Activated CD4-positive, alpha-beta T cell treated with anti-CD3 and anti-CD28 coated beads for 4 hours (primary cell): ENCODE data around the gene ESRRG.

Experiments
- DNase-seq, 2 donors: peaks; one replicate each; pipeline ENCODE4 v3.0.0-alpha.2; 2020

ESRRG gene

GRCh38 chr1:216499581-216500272, 223.5 kb downstream of the ESRRG start:
- no peak for DNase-seq

GRCh38 chr1:216498277-216498676, 225.0 kb downstream of the ESRRG start:
- no peak for DNase-seq

GRCh38 chr1:216485042-216485441, 238.2 kb downstream of the ESRRG start:
- no peak for DNase-seq

GRCh38 chr1:216483672-216484401, 239.4 kb downstream of the ESRRG start:
- no peak for DNase-seq

GRCh38 chr1:216482620-216483019, 240.6 kb downstream of the ESRRG start:
- no peak for DNase-seq

- no peak for DNase-seq
Observed at GRCh38 chr1:216478238-216478637, 245.0 kb downstream of the ESRRG start.

- no peak for DNase-seq
Observed at GRCh38 chr1:216476341-216476740, 246.9 kb downstream of the ESRRG start.

- DNase-seq, result no peak
Observed at GRCh38 chr1:216475659-216476276, 247.5 kb downstream of the ESRRG start.

- no peak for DNase-seq
Observed at GRCh38 chr1:216466162-216466801, 256.9 kb downstream of the ESRRG start.

GRCh38 chr1:216464489-216464888, 258.7 kb downstream of the ESRRG start:
- DNase-seq, result no peak

GRCh38 chr1:216462066-216462775, 261.0 kb downstream of the ESRRG start:
- DNase-seq, result no peak

GRCh38 chr1:216461466-216461865, 261.8 kb downstream of the ESRRG start:
- no peak for DNase-seq

- no peak for DNase-seq
Observed at GRCh38 chr1:216459651-216460207, 263.5 kb downstream of the ESRRG start.

GRCh38 chr1:216458812-216459211, 264.4 kb downstream of the ESRRG start:
- DNase-seq, result no peak

GRCh38 chr1:216457356-216457755, 265.9 kb downstream of the ESRRG start:
- no peak for DNase-seq

GRCh38 chr1:216456682-216457081, 266.5 kb downstream of the ESRRG start:
- DNase-seq, result no peak

- DNase-seq, result no peak
Observed at GRCh38 chr1:216453777-216454176, 269.5 kb downstream of the ESRRG start.
